NCI-H2196 (cell line): Measurements from ENCODE around the gene MOCS1.
A peak's percentile ranks its signal among the peaks of the same experiment; 100 is the strongest.

Experiments used
- DNase-seq: peaks from one replicate; lab custom pipeline; 2025; ENCODE audit not compliant: unreplicated experiment; lab: John Stamatoyannopoulos, UW

The MOCS1 gene

GRCh38 chr6:39904946-39905639 is 29.2 kb downstream of the MOCS1 start:
- no peak for DNase-seq

- DNase-seq: no peak
These were observed 30.6 kb downstream of the MOCS1 start for GRCh38 chr6:39903656-39904055.

GRCh38 chr6:39902786-39903465 is 31.3 kb downstream of the MOCS1 start:
- DNase-seq: no peak

- no peak for DNase-seq
These were observed 32.1 kb downstream of the MOCS1 start for GRCh38 chr6:39902136-39902535.

- no peak for DNase-seq
These were observed 32.6 kb downstream of the MOCS1 start for GRCh38 chr6:39901670-39902069.

- no peak for DNase-seq
These were observed 33.1 kb downstream of the MOCS1 start for GRCh38 chr6:39901116-39901655.

GRCh38 chr6:39899554-39900295 is 34.5 kb downstream of the MOCS1 start:
- DNase-seq: no peak

GRCh38 chr6:39898625-39899024 is 35.6 kb downstream of the MOCS1 start:
- no peak for DNase-seq

- no peak for DNase-seq
These were observed 36.6 kb downstream of the MOCS1 start for GRCh38 chr6:39897698-39898097.

- no peak for DNase-seq
These were observed 37.6 kb downstream of the MOCS1 start for GRCh38 chr6:39896701-39897100.

- no peak for DNase-seq
These were observed 41.0 kb downstream of the MOCS1 start for GRCh38 chr6:39893286-39893685.

GRCh38 chr6:39892490-39893129 is 41.7 kb downstream of the MOCS1 start:
- DNase-seq: peak; percentile 17

GRCh38 chr6:39891976-39892375 is 42.3 kb downstream of the MOCS1 start:
- no peak for DNase-seq

GRCh38 chr6:39891353-39891752 is 42.9 kb downstream of the MOCS1 start:
- DNase-seq: no peak

- no peak for DNase-seq
These were observed 45.0 kb downstream of the MOCS1 start for GRCh38 chr6:39889229-39889628.

GRCh38 chr6:39887692-39888450 is 46.4 kb downstream of the MOCS1 start:
- no peak for DNase-seq

GRCh38 chr6:39886871-39887270 is 47.4 kb downstream of the MOCS1 start:
- DNase-seq: no peak

GRCh38 chr6:39885691-39886090 is 48.6 kb downstream of the MOCS1 start:
- no peak for DNase-seq

GRCh38 chr6:39884696-39885095 is 49.6 kb downstream of the MOCS1 start:
- DNase-seq: no peak

- no peak for DNase-seq
These were observed 51.7 kb downstream of the MOCS1 start for GRCh38 chr6:39882531-39882899.
